Gastrocnemius medialis (tissue), 4 donors: ENCODE results near the gene TBCD. TPM values are rescaled to one million over a fixed set of nuclear protein-coding genes. Genes with fewer than 3 reads are reported as not detected.
A peak's percentile ranks its signal among the peaks of the same experiment; 100 is the strongest.

Experiments used
- ATAC-seq, 2 donors: fragments of 150-250 bp; one replicate each; pipeline ENCODE4 v1.9.1; 2016
- DNase-seq, 2 donors: peaks; one replicate each; pipeline ENCODE4 v3.0.0-alpha.2; 2019
- H3K27ac ChIP-seq, 4 donors: fragments of 200-600 bp; sonication (generic); 1 replicate in 1 of 4; 2 replicates in 3 of 4; pipeline ENCODE4 v1.5.1; 2016 to 2018; ENCODE audit warnings: mild to moderate bottlenecking in 2 of 4, moderate library complexity in 1 of 4
- H3K27me3 ChIP-seq, 3 donors: fragments of 200-600 bp; sonication (generic) in 2 of 3; 1 replicate in 1 of 3; 2 replicates in 2 of 3; pipeline versions ENCODE4 v1.5.1 to v1.6.0; 2016 to 2019; ENCODE audit warnings: mild to moderate bottlenecking in 1 of 3, moderate library complexity in 1 of 3
- H3K36me3 ChIP-seq, 2 donors: fragments of 200-600 bp; sonication (generic) in 1 of 2; one replicate each; pipeline ENCODE4 v1.5.1; 2017 to 2018
- H3K4me1 ChIP-seq, 2 donors: fragments of 200-600 bp; sonication (generic) in 1 of 2; one replicate each; pipeline ENCODE4 v1.5.1; 2016 to 2017; ENCODE audit warnings: mild to moderate bottlenecking in 2 of 2
- H3K4me3 ChIP-seq, 4 donors: fragments of 200-600 bp; sonication (generic) in 3 of 4; 1 replicate in 1 of 4; 2 replicates in 3 of 4; pipeline ENCODE4 v1.5.1; 2016 to 2019; ENCODE audit warnings: mild to moderate bottlenecking in 2 of 4
- H3K9me3 ChIP-seq, 3 donors: fragments of 200-600 bp; sonication (generic) in 2 of 3; 1 replicate in 1 of 3; 2 replicates in 2 of 3; pipeline ENCODE4 v1.5.1; 2016 to 2019
- POLR2A ChIP-seq, 2 donors: fragments of 450-650 bp; IDR thresholded peaks; one replicate each; pipeline ENCODE4 v1.6.1; 2017; ENCODE audit warnings: antibody characterized with exemption in 2 of 2, mild to moderate bottlenecking in 2 of 2, moderate library complexity in 2 of 2
- in situ Hi-C, 4 donors: fragments of 200-750 bp; cut with MboI; loops; one replicate each; pipeline versions ENCODE4 v1.15.0 to v1.8.0; 2017; ENCODE audit warnings: low sequenced_read_pairs in 4 of 4
- intact Hi-C: fragments of 100-400 bp; cut with DNase I; formaldehyde crosslinking; loops from one replicate; pipeline ENCODE4 v1.15.1; 2023; ENCODE audit warnings: low total_unique reads
- total RNA-seq, 4 donors: library from RNA; depleted of rRNA; stranded (reverse); fragments of >200 nt; gene quantifications; one replicate each; pipeline versions ENCODE4 v1.1.0 to v1.2.3, GENCODE V29; 2016
- TF ChIP-seq, protein P1 (sequence below), 5 experiments: fragments of 450-650 bp in 3 of 5; fragments of 200-600 bp in 2 of 5; sonication (generic) in 2 of 5; IDR thresholded peaks in 4 of 5; conservative IDR thresholded peaks in 1 of 5; 1 replicate in 4 of 5; 2 replicates in 1 of 5; pipeline ENCODE4 v1.5.1; 2016 to 2019; ENCODE audit warnings: antibody characterized with exemption in 5 of 5, mild to moderate bottlenecking in 3 of 5, moderate library complexity in 3 of 5

TBCD gene
- total RNA-seq, 4 donors from 2014 or later: 18.0 to 50.4 (median 33.3) TPM

DNA sequence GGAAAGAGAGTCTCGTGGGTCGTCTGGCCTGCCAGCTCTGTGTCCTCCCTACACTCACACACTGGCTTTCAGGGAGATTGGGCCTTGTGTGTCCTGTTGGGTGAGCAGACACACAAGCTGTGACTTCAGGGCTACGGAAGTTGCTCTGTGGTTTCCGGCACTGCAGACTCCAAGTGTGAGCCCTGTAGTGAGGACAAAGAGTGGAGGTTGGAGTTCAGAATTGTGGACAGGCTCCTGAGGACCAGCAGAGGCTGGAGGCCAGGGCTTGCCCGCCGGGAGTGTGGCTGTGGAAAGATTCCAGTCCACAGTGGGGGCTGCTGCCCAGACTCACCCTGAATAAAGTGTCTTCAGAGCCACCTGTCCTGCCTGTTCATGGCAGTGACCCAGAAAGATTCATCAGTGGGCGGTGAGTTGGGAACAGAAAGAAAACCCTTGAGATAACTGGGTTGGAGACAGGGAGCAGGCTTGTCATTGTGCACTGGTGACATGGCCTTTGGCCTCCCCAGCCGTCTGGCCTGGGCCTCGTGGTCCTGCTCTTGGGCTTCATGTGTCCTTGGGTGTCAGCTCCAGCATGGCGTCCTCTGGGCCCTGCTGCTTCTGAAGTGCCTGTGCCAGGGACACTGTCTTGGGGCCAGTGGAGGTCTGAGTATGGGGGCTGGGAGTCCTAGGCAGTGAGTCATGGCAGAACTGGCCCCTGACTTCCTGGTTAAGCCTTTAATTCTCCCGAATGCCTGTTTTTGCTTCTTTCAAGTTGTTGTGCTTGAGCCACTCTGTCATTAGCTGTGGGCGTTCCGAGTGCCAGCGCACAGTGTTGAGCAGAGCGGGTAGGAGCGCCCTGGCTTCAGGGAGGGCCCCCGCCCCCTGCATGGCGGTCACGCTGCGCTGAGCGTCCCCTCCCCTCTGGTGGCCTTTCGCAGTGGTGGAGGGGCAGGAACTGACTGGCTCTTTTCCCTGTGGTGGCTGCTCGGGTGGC lies 107.9 kb downstream of the TBCD start:
- no peaks in the 10 kb centered on the region for H3K36me3 ChIP-seq
- DNase-seq (peak in 1 of 2 donors; percentile 60), ATAC-seq (peak in 1 of 2 donors; percentile 47)
- peak in 1 of 2 donors; percentile 9 for TF ChIP-seq POLR2A (IDR thresholded peaks at IDR 0.05)
- TF ChIP-seq, protein P1, sequence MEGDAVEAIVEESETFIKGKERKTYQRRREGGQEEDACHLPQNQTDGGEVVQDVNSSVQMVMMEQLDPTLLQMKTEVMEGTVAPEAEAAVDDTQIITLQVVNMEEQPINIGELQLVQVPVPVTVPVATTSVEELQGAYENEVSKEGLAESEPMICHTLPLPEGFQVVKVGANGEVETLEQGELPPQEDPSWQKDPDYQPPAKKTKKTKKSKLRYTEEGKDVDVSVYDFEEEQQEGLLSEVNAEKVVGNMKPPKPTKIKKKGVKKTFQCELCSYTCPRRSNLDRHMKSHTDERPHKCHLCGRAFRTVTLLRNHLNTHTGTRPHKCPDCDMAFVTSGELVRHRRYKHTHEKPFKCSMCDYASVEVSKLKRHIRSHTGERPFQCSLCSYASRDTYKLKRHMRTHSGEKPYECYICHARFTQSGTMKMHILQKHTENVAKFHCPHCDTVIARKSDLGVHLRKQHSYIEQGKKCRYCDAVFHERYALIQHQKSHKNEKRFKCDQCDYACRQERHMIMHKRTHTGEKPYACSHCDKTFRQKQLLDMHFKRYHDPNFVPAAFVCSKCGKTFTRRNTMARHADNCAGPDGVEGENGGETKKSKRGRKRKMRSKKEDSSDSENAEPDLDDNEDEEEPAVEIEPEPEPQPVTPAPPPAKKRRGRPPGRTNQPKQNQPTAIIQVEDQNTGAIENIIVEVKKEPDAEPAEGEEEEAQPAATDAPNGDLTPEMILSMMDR (IDR thresholded peaks at IDR 0.05 in 4 of 5, conservative IDR thresholded peaks at IDR 0.05 in 1 of 5): no peak
- H3K27ac ChIP-seq: peak overlapping the region; percentile 37 to 70 (median 56)
- no peaks in the 10 kb centered on the region for H3K27me3 ChIP-seq
- in situ Hi-C loops (loop anchor here in 1 of 4 donors (5.0 kb wide), 1 partner anchor 43 kb away; no protein-coding TSS in a partner anchor), intact Hi-C loops (no loop called here)
- peaks cover 17 to 28% of the 10 kb centered on the region in 2 donors for H3K4me1 ChIP-seq
- no peak overlapping the region for H3K4me3 ChIP-seq
- H3K9me3 ChIP-seq: no peaks in the 10 kb centered on the region

DNA sequence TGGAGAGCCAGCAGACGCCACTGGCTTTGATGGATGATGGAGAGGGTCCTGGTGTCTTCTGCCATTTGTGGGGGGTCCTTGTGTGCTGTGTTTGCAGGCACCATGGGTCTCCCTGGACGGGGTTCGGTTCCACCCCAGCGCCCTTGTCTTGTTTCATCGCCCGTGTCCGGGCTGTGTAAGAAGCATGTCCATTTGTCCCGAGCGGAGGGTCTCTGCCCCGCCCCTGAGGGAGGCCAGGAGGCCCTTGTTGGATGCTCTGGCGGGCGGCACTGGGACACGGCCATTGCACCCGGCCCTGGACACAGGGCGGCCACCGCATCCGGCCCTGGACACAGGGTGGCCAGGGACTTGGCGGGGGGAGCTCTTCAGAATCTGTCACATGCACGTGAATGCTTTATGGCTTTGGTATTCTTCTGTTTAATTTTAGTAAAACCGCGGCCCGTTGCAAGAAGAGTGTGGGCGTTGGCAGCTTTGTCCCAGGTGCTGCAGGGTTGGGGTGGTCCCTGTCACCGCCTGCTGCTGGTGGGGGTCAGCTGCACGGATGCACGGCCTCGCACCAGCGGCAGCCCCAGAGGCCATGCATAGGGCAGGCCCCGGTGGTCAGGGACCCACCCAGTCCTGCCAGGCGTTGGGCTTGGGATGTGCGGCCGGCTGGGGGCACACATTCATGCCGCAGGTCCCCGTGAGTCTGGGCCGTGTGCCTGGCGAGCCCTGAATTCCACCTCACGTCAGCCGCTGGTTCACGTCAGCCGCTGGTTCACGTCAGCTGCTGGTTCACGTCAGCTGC lies 108.9 kb downstream of the TBCD start:
- ATAC-seq (no peak), DNase-seq (no peak)
- Histone ChIP-seq H3K27ac (peak overlapping the region in 1 of 4 donors; percentile 64), H3K9me3 (no peaks in the 10 kb centered on the region), H3K4me1 (peaks cover 17 to 35% of the 10 kb centered on the region in 2 donors), H3K4me3 (no peak overlapping the region), H3K27me3 (no peaks in the 10 kb centered on the region), H3K36me3 (no peaks in the 10 kb centered on the region)
- intact Hi-C loops (no loop called here), in situ Hi-C loops (no loop called here)
- no peak for TF ChIP-seq POLR2A (IDR thresholded peaks at IDR 0.05)
- TF ChIP-seq, protein P1 (IDR thresholded peaks at IDR 0.05 in 4 of 5, conservative IDR thresholded peaks at IDR 0.05 in 1 of 5): no peak

DNA sequence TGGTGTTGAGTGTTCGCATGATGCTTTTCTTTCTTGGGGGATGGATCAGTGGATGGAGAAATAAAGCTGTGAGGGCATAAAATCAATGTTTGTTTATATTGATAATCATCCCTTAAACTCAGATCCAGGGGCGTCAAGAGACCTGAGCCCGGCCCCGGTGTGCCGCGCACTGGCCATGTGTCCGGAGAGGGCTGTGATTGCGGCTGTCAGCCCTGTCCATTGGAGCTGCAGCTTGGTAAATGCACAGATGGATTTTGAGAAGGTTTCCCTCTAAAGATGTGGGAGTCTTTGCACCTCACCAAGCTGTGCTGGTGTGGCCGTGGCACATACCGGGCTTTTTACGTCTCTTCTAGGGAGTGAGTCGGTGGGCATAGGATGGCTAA lies 109.5 kb downstream of the TBCD start:
- no peak for TF ChIP-seq POLR2A (IDR thresholded peaks at IDR 0.05)
- TF ChIP-seq, protein P1 (IDR thresholded peaks at IDR 0.05 in 4 of 5, conservative IDR thresholded peaks at IDR 0.05 in 1 of 5): no peak
- no peak overlapping the region for H3K27ac ChIP-seq
- ATAC-seq: no peak
- no peaks in the 10 kb centered on the region for H3K36me3 ChIP-seq
- H3K9me3 ChIP-seq: no peaks in the 10 kb centered on the region
- peaks cover 18 to 41% of the 10 kb centered on the region in 2 donors for H3K4me1 ChIP-seq
- H3K4me3 ChIP-seq: no peak overlapping the region
- DNase-seq: no peak
- no peaks in the 10 kb centered on the region for H3K27me3 ChIP-seq
- intact Hi-C loops: no loop called here
- in situ Hi-C loops: no loop called here

DNA sequence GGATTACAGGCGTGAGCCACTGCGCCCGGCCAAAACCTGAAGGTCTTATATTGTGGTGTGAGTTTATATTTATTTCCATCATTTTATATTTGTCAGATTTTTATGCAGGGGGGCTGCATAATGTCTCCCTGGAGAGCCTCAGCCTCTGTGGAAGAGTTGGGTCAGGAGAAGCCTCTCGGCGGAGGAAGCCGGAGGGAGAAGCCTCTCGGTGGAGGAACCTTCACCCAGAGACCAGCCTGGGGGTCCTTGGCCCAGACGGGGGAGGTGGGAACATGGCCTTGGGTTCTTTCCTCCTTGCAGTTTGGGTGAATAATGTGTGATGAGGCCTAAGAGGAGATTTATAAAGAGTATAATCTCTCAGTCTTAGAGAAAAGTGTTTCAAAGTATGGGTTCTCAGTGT lies 110.3 kb downstream of the TBCD start:
- Histone ChIP-seq H3K27ac (no peak overlapping the region), H3K4me1 (peaks cover 25 to 49% of the 10 kb centered on the region in 2 donors), H3K36me3 (no peaks in the 10 kb centered on the region), H3K9me3 (no peaks in the 10 kb centered on the region), H3K27me3 (no peaks in the 10 kb centered on the region), H3K4me3 (no peak overlapping the region)
- no peak for TF ChIP-seq POLR2A (IDR thresholded peaks at IDR 0.05)
- TF ChIP-seq, protein P1 (IDR thresholded peaks at IDR 0.05 in 4 of 5, conservative IDR thresholded peaks at IDR 0.05 in 1 of 5): no peak
- DNase-seq (no peak), ATAC-seq (no peak)
- in situ Hi-C loops (no loop called here), intact Hi-C loops (no loop called here)
